Inferior parietal cortex (tissue), 1 donor: ENCODE measurements around the gene PADI3.

ENCODE experiments used
- DNase-seq: peaks from one replicate; pipeline ENCODE4 v3.0.0-alpha.2; 2016; ENCODE audit errors: extremely low spot score

PADI3 gene

DNA sequence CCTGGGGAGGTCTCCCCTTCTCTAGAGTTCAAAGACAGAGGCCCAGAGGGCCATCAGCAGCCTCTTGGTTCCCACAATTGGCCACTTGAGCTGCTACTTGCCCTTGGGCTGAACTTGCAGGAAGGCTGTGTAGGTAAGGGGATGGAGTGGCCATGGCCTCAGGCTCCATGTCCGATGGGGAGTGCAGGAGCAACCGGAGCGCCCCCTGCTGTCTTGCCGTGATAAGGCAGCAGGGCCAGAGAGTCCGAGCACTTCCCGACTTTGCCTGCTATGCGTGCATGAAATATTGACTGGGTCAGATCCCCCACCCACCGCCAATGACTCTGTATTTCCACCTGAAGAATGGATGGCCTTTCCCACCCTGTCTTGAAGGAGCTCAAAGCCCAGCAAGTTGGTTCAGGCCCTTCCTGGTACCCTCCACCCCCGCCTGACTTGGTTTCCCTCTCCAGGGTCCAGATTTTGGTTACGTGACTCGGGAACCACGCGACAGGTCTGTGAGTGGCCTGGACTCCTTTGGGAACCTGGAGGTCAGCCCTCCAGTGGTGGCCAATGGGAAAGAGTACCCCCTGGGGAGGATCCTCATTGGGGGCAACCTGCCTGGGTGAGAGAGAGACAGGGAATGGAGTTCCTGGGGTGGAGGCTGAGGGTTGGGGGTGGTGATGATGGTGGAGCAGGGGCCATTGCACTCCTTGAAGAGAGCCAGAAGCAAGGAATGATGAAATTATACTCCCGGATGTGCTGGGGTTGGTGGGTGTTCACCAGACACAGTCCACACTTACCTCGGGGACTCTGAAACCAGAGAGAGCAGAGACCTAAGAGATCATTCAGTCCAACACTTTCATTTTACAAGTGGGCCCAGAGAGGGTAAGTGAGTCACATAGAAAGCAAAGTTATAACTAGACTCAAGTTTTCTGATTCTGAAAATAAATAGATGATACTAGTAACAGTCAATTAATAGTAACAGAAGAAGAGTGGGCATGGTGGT lies 25.6 kb downstream of the PADI3 start:
- peak; percentile 5 for DNase-seq

DNA sequence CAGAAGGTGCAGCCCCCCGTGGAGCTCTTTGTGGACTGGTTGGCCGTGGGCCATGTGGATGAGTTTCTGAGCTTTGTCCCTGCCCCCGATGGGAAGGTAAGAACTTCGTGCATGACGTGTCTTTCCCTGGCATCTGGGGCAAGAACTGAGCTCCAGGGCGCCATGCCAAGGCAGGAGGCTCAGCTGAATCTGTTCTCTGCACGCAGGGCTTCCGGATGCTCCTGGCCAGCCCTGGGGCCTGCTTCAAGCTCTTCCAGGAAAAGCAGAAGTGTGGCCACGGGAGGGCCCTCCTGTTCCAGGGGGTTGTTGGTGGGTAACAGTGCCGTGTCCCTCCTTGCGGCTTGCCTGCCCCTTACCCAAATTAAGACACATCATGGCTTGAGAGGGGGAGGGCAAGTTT lies 27.7 kb downstream of the PADI3 start:
- no peak for DNase-seq

DNA sequence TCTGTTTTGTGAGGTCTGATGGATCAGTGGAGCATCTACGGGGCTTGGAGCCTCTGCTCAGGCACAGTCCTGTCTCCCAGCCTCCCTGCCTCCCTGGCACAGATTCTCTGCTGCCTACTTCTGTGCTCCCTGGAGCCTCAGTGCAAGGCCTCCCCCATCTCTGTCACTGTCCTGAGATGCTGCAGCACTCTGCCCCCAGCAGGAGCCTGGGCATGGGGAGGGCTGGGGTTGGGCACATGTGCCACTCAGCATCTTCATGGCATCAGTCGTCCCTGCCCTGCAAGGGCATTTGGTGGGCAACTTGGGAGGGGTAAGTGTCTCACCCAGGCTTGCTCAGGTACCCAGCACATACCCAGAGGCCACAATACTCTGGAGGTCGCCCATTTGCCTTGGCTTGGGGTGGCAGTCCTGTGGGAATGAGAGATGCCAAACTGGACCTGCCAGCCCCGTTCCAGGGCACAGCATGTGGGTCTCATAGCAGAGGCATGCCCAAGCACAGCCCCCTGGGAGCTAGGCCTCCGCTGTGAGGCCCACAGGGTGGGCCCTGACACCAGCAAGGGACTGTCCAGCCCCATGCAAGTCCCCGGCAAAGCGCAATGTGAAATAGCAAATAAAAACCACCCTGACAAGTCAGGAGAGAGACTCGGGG lies 28.7 kb downstream of the PADI3 start:
- DNase-seq, result no peak

DNA sequence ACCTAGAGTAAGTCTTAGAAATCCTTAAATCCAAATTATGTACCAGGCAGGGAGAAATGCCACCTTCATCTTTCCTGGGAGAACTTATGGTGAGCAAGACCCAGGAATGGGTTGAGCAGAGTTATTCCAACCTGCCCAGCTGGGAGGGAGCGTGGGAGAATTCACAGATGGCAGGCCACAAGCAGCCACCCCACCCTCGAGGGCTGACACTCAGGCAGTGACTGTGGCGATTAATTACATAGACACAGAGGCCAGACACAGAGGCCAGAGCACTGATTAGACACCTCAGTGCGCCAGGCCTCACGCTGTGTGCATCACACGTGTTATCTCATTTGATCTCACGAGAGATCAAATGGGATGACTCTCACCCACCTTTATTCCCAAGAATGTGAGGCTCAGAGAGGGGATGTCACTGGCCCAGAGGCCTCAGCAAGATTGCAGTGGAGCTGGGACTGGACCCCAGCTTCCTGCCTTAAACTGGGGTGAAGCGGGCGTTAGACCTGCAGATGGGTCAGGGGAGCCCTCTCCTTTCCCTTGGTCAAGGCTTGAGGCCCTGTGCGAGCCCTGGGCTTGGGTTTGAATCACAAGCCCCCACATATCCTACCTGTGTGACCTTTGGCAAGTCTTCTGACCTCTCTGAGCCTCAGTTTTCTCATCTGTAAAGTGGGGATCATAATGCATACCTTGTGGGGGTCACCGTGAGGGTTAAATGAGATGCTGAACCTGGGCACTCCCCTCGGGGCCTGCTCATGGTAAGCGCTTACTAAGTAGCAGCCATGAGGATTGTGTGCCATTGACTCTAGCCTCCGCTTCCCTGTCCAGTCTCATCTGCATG lies 30.3 kb downstream of the PADI3 start:
- no peak for DNase-seq

DNA sequence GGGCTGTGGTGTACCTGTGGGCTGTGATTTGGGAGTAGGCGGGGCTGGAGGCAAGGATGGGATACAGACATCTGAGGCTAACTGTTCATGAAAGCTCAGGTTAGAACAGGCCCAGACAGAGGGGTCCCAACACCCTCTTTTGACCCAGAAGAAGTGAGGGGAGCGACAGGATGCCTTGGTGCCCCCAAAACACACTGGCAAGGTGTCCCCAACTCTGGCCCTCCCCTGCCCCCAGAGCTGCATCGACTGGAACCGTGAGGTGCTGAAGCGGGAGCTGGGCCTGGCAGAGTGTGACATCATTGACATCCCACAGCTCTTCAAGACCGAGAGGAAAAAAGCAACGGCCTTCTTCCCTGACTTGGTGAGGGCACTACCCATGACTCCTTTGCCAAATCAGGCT lies 31.5 kb downstream of the PADI3 start:
- no peak for DNase-seq

DNA sequence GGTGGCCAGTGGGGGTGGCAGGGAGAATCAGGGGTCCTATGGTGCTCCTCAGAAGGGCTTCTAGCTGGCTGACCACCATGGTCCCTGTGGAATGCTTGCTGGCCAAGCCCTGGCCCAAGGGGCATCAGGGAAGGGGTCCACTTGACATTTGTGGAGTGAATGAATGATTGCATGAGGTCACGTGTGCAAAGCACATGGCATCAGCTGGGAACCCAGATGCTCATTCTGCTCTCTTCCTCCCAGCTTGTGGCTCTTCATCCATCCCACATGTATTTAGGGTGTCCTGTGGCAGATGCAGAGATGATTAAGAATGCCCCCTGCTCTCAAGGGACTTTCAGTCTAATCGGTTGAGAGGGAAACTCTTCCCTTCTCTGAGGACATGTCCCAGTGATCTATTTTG lies 32.0 kb downstream of the PADI3 start:
- no peak for DNase-seq

DNA sequence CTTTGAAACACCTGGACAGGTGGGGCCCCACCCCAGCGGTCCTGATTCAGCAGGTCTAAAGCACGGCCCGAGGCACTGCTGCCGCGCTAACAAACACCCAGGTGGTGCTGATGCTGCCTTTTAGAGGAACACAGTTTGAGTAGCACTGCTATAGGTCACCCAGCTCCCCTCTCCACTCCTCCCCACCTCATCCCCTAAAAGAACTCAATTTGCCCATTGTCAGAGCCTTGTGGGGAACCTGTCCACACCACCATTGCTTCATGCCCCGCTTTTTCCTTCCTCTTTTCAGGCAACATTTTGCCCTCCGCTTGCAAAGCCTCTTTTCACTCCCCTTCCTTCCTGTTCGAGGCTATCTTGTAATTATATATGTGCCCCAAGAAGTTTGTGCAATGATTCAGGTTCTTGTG lies 32.9 kb downstream of the PADI3 start:
- DNase-seq, result no peak

DNA sequence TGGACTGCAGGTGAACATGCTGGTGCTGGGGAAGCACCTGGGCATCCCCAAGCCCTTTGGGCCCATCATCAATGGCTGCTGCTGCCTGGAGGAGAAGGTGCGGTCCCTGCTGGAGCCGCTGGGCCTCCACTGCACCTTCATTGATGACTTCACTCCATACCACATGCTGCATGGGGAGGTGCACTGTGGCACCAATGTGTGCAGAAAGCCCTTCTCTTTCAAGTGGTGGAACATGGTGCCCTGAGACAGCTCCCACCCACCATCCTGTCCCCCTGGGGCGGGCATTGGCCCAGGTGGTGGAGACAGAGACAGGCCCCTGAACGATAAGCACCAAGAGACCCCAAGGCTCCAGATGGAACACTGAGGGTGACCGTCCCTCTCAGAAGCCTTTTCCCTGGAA lies 33.9 kb downstream of the PADI3 start:
- no peak for DNase-seq

DNA sequence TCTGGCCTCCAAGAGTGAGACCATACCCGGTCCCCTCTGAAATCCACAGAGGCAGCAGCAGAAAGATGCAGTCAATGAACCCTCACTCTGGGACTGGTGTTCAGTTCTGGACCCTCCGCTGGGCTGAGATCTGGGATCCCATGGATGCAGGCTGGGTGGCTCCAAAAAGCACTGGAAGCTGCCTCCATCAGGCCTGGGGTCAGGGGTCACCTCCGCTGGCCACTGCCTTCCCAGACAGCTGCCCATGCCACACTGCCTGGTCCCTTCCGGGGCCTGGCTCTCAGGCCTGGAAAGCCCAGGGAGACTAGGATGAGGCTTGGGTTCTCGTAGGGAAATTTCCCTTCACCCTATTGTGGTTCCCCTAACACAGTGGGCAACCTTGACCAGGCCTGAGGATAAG lies 37.7 kb downstream of the PADI3 start:
- no peak for DNase-seq

DNA sequence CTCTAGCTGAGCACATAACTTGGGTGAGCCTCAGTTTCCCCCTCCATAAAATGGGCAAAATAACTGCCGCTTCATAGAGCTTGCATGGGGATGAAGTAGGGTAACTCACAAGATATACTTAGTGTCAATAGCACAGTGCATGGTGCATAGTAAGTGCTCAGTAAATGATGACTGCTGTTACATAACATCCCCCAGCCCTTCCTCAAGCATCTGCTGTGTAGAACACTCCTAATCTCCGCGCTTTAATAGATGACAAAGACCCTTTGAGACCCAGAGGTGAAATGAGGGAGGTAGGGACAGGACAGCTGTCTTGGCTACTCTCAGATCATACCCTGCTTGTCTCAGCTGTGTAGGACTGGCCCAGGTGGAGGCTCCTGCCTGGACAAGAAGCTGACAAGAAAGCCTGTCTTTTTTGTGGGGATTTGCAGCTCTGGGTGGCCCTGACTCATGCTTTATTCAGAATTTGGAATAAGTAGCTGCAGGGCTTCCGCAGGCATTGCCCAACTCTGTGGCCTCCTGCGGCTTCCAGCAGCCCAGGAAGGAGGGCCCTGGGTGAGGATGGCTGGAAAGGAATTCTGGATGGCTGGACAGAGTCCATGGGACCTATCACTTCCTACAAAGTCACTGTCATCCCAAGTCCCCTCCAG lies 38.4 kb downstream of the PADI3 start:
- DNase-seq, result no peak

DNA sequence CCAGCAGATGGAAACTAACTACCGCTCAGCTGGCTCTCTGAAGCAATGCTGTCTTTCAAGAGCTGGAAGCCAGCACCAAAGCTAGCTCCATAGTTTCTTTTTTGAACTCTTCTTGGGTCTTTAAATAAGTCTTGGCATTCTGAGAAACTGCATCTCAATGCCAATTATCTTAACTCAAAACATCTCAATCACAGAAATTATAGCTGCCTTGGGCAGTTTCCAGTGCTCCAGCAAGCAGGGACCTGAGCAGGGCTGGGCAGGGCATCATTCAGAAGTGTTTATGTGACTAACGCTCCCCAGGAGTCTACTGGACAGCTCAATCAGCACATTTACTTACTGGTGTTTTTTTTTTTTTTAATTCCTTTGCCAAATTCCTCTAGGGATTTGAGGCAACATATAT lies 40.8 kb downstream of the PADI3 start:
- DNase-seq, result no peak

DNA sequence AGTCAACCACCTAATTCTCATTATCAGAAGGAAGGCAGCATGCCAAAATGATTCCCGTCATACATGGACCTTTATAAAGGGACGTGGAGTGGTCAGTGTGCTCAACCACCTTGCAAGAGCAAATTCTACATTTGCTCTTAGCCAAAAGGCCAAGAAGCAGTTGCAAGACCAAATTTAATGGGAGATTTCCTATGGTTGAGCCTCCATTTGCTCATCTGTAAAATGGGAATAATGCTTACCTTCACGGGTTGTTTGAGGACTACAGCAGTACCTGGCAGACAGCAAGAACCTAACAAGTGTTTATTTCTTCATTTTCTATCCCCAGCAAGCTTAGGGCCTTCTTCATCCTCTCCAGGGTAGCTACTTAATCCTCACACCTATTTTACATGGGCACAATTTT lies 41.7 kb downstream of the PADI3 start:
- DNase-seq, result no peak

DNA sequence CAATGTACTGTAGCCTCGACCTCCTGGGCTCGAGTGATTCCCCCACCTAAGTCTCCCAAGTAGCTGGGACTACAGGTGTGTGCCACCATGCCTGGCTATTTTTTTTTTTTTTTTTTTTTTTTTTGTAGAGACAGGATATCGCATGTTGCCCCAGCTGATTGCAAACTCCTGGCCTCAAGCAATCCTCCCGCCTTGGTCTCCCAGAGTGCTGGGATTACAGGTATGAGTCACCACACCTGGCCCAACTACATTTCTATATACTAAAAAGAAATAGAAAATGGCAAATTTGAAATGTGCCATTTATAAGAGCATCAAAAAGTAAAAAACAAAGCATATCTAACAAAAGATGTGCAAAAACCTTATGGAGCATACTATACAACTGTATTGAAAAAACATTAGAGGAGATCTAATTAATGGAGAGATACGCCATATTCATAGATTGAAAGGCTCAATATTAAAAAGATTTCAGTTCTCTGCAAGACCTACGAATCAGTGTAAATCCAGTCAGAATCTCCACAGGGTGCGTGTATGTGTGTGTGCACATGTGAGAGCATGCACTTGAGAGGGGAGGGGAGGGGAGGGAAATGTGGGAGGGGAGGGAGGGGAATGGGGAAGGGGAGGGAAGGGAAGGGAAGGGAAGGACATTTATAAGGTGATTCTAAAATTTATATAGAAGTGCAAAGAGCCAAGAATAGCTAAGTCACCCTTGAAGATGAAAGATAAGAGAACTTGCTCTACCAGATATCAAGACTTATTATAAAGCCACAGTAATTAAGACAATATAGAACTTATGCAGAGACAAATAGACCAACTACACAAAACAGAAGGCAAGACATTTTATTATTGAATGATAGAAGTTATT lies 43.6 kb downstream of the PADI3 start:
- DNase-seq, result no peak

DNA sequence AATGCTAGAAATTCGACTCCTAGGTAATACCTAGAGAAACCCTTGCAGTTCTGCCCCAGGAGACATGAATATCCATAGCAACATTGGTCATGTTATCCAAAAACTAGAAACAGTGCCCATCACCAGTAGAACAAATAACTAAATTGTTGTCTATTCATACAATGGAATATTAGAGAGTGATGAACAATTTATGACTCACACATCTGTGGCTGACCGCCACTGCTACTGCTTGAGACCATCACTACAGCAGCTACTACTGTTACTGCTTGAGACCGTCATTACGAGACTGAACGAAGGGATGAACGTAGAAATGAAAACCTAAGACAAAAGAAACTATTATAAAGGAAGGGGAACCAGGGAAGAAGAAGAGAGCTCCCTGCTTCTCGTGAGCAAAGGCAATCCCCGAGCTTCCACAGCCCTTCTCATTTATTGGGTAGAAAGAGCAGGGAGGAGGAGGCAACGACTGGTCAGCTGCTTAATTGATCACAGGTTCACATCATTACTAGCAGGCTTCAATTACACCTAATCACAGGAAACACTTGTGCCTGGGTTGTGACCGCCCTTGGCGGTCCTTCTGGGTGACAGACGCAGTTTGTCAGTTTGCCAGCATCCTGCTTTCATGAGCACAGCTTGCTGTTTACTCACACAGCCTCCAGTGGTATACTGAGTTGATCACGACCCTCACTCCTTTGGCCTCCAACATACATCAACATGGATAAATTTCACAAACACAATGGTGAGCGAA lies 45.0 kb downstream of the PADI3 start:
- DNase-seq, result no peak

DNA sequence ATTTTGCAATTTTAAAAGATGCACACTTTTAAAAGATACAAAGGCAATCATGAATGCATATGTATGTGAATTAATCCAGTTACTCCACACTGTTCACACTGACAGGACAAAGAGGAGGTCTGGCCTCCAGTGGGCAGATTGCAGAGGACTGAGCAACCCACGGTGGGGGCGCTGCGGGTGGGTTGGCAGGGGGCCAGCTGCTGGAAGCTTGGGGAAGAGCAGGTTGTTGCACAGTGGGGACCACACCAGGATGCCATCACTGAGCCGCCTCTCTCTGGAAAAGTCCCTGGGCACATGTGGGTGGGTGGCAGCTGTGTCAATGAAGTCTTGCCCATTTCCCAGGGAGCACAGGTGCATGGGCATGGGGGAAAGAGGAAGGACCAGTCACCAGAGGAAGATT lies 46.4 kb downstream of the PADI3 start:
- DNase-seq, result no peak

DNA sequence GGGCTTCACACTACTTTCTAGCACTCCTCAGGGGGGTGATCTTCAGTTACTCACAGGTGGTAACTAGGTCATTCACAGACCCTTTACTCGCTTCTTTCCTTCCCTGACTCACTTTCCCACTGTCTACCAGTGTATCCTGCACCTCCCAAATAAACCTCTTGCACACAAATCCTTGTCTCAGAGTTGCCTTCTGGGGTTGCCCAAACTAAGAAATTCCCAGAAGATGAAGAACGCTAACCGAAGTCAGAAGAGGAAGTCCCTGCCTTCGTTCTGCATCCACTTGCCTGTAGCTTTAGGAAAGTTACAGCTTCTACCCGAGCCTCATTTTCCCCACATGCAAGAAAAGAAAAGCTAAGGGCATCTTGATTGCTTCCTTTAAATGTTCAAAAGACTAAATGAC lies 47.2 kb downstream of the PADI3 start:
- DNase-seq, result no peak

DNA sequence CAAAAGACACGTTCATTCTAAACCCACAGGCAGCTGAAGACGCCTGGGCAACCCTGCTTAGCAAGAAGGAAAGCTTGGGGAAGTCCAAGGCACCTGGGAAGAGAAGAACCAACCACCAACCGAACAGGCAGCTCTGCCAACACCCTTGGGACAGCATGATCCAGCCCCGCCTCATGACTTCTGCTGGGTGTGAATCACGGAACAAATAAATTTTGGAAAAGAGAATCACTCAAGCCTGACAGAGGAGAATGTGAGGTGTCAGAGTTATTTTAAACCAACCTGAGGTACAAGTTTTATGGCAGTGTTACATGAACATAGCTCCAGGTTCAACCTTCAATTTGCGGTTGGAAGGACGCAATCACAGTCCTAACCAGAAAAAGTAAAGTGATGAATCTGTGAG lies 49.1 kb downstream of the PADI3 start:
- DNase-seq, result no peak

DNA sequence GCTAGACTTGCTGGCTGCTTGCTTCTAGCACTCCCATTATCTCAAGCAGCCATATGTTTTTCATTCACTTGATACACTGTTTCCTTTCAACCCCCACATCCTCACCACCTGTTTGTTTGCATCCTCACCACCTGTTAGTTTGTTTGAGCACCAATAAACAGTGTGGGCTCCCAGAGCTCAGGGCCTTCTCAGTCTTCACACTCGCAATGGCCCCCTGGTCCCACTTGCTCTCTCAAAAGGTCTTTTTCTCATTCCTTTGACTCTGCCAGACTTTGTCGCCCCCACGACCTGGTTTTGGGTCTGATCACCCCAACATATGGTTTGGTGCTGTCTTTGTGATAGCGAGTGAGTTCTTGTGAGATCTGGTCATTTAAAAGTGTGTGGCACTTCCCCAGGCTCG lies 52.9 kb downstream of the PADI3 start:
- DNase-seq, result no peak

DNA sequence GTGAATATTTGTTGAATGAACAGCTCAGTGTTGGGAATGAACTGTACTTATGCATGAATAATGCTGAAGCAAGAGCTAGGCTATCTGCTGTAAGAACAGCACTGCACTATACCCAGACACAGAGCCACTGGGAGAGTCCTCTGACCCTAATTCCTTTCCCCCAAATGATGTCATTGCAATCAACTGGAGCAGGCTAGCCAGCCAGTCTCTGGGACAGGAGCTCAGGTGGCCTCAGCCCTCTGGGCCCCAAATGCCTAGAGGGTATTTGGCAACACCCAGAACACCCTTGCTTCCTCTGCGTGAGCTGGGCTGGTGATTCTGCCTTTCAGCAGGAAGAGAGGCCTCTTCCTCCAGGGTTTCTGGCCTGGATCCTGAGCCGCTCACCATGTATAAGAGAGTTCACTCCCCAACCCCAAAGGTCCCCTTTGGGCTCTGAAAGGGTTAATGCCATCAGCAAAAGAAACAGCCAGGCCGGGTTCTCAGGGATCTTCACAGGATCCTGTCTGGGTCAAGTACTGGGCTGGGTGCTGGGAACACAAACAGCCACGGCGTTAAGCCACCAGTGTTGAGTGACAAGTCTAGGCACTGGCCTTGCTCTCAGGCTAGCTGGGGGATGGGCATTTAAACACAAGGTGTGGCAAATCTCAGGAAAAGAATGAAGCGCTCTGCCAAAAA lies 55.4 kb downstream of the PADI3 start:
- DNase-seq, result no peak

DNA sequence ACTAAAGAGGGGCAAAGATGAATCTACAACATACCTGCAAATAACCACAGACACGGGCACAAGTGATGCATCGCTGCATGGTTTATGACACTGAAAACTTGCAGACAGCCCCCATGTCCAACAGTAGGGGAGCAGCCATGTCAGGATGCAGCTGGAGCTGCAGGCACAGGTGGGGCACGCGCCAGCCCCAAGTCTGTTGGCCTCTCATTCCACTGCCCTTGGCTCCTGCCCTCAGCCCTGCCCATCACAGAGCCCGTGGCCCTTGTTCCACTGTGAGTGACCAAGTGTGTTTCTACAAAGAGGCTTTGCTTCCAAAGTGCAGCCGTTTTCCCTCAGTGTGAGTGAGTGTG lies 55.9 kb downstream of the PADI3 start:
- no peak for DNase-seq
